A549 (cell line): Measurements from ENCODE around the gene EXOC1.

Source experiments
- EHMT2 ChIP-seq: fragments of 200-600 bp; sonication (generic); IDR thresholded peaks from 2 replicates; pipeline ENCODE4 v1.6.1; 2016; ENCODE audit warnings: antibody characterized with exemption, low read depth, mild to moderate bottlenecking, moderate library complexity
- ESRRA ChIP-seq: fragments of 150-350 bp; IDR thresholded peaks from 2 replicates; pipeline ENCODE4 v1.6.1; 2014; ENCODE audit warnings: mild to moderate bottlenecking, low read length, borderline replicate concordance
- HDAC2 ChIP-seq: fragments of 200-600 bp; sonication (generic); IDR thresholded peaks from 2 replicates; pipeline ENCODE4 v1.6.1; 2016
- JUN ChIP-seq, 2 experiments: fragments of >200 bp; sonication (Bioruptor Twin); formaldehyde crosslinking; IDR thresholded peaks; 2 replicates in 1 of 2; 3 replicates in 1 of 2; pipeline ENCODE4 v1.6.1; 2016 to 2017
- PHF8 ChIP-seq: fragments of 200-600 bp; sonication (generic); IDR thresholded peaks from 2 replicates; pipeline ENCODE4 v1.6.1; 2016; ENCODE audit warnings: low read depth, mild to moderate bottlenecking, antibody characterized with exemption, moderate library complexity, borderline replicate concordance
- POLR2A ChIP-seq: IDR thresholded peaks from 2 replicates; pipeline ENCODE4 v1.6.1; 2012; ENCODE audit warnings: mild to moderate bottlenecking, low read length
- TF ChIP-seq, protein P1 (sequence below): fragments of >200 bp; sonication (Bioruptor Twin); formaldehyde crosslinking; IDR thresholded peaks from 3 replicates; pipeline ENCODE4 v1.5.1; 2016
- TF ChIP-seq, protein P2 (sequence below): fragments of 150-350 bp; IDR thresholded peaks from 2 replicates; pipeline ENCODE4 v1.6.1; 2014; ENCODE audit warnings: low read depth, mild to moderate bottlenecking, low read length

DNA sequence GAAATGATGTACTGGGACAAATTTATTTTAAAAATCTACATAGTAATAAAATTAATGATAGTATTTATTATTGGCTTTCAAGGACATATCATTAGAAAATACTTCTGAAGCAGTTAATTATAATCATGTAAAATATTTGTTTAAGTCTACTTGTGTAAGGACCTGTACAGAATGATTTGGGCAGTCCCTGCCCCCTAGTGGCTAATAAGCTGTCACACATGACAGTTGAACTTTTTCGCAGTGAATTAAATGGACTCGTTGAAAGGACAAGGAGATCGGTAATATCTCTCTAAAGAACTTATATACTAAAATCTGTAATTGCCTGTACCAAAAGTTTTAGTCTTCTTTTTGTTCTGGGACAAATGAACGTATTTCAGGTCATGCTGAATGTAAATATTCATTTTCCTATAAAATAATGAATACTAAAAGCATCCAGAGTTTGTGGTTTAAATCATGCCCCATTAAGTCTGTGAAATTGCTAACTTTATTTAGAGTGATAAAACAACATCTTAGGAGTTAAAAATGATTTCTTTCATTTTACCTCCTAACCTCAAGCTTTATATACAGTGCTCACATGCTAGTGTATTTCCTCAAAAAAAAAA lies 13.6 kb downstream of the EXOC1 start:
- TF ChIP-seq JUN (IDR thresholded peaks at IDR 0.05) (no peak), POLR2A (no peak), ESRRA (no peak), PHF8 (no peak), HDAC2 (no peak), EHMT2 (no peak)
- TF ChIP-seq, protein P1, sequence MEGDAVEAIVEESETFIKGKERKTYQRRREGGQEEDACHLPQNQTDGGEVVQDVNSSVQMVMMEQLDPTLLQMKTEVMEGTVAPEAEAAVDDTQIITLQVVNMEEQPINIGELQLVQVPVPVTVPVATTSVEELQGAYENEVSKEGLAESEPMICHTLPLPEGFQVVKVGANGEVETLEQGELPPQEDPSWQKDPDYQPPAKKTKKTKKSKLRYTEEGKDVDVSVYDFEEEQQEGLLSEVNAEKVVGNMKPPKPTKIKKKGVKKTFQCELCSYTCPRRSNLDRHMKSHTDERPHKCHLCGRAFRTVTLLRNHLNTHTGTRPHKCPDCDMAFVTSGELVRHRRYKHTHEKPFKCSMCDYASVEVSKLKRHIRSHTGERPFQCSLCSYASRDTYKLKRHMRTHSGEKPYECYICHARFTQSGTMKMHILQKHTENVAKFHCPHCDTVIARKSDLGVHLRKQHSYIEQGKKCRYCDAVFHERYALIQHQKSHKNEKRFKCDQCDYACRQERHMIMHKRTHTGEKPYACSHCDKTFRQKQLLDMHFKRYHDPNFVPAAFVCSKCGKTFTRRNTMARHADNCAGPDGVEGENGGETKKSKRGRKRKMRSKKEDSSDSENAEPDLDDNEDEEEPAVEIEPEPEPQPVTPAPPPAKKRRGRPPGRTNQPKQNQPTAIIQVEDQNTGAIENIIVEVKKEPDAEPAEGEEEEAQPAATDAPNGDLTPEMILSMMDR, result peak; percentile 63
- TF ChIP-seq, protein P2, sequence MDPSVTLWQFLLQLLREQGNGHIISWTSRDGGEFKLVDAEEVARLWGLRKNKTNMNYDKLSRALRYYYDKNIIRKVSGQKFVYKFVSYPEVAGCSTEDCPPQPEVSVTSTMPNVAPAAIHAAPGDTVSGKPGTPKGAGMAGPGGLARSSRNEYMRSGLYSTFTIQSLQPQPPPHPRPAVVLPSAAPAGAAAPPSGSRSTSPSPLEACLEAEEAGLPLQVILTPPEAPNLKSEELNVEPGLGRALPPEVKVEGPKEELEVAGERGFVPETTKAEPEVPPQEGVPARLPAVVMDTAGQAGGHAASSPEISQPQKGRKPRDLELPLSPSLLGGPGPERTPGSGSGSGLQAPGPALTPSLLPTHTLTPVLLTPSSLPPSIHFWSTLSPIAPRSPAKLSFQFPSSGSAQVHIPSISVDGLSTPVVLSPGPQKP, result no peak
